Panc1 (cell line): ENCODE results near the gene RUNX3. TPM values are rescaled to one million over a fixed set of nuclear protein-coding genes. Genes with fewer than 3 reads are reported as not detected.

Experiments used
- ATAC-seq: fragments of 200-7000 bp; cut with Tn5 transposase; 2 replicates; pipeline ENCODE4 v1.9.1; 2020; ENCODE audit warnings: mild to moderate bottlenecking, moderate library complexity
- BruUV-seq: library from RNA; stranded (reverse); fragments of 400-500 nt; replicated peaks from 2 replicates; lab custom pipeline; 2021; lab: Mats Ljungman, UMichigan
- CTCF ChIA-PET: fragments of 300-600 bp; sonication (Branson Sonifier 250); formaldehyde crosslinking; loops from one replicate; lab custom pipeline; 2022; ENCODE audit warnings: antibody characterized with exemption; lab: Charles Lee
- POLR2A ChIA-PET: fragments of 300-600 bp; sonication (Branson Sonifier 250); formaldehyde crosslinking; loops from one replicate; lab custom pipeline; 2022; ENCODE audit warnings: antibody characterized with exemption; lab: Charles Lee
- DNase-seq: peaks from one replicate; pipeline ENCODE4 v3.0.0-alpha.2; 2010; ENCODE audit warnings: low read depth, low spot score
- H3K27ac ChIP-seq: 2 replicates; pipeline ENCODE4 v1.5.1; 2011; ENCODE audit warnings: mild to moderate bottlenecking, low read length, inconsistent platforms
- H3K27me3 ChIP-seq: fragments of 200-500 bp; sonication (Bioruptor generic); 2 replicates; pipeline ENCODE4 v1.6.0; 2014; ENCODE audit warnings: low read length, inconsistent platforms; ENCODE audit not compliant: control insufficient read depth, insufficient read depth
- H3K36me3 ChIP-seq: fragments of 200-500 bp; sonication (Bioruptor generic); 2 replicates; pipeline ENCODE4 v1.5.1; 2014; ENCODE audit warnings: inconsistent platforms, mild to moderate bottlenecking, low read length, moderate library complexity; ENCODE audit not compliant: control insufficient read depth, insufficient read depth
- H3K4me1 ChIP-seq: 2 replicates; pipeline ENCODE4 v1.5.1; 2011; ENCODE audit warnings: inconsistent platforms, mild to moderate bottlenecking, low read length, moderate library complexity; ENCODE audit not compliant: control insufficient read depth, insufficient read depth
- H3K4me3 ChIP-seq, 2 experiments: 2 replicates each; pipeline ENCODE4 v1.5.1; 2011 to 2012; ENCODE audit warnings: low read depth in 2 of 2, low read length in 2 of 2, mild to moderate bottlenecking in 2 of 2, inconsistent platforms in 1 of 2, moderate library complexity in 1 of 2
- H3K9me3 ChIP-seq: fragments of 200-500 bp; sonication (Bioruptor generic); 2 replicates; pipeline ENCODE4 v1.5.1; 2014; ENCODE audit warnings: low read depth, mild to moderate bottlenecking, inconsistent platforms, low read length, moderate library complexity; ENCODE audit not compliant: control insufficient read depth, insufficient read depth
- CTCF ChIP-seq: fragments of 450-650 bp; IDR thresholded peaks from 2 replicates; pipeline ENCODE4 v1.5.1; 2017; ENCODE audit warnings: mild to moderate bottlenecking
- POLR2AphosphoS5 ChIP-seq: IDR thresholded peaks from 2 replicates; pipeline ENCODE4 v1.6.1; 2012; ENCODE audit warnings: mild to moderate bottlenecking, low read depth, low read length, moderate library complexity
- SIN3A ChIP-seq: IDR thresholded peaks from 2 replicates; pipeline ENCODE4 v1.6.1; 2012; ENCODE audit warnings: low read depth, mild to moderate bottlenecking, low read length, moderate library complexity, borderline replicate concordance; ENCODE audit not compliant: insufficient read depth
- TCF7L2 ChIP-seq: IDR thresholded peaks from 2 replicates; pipeline ENCODE4 v1.6.1; 2011; ENCODE audit warnings: mild to moderate bottlenecking, low read depth, low read length, inconsistent platforms
- in situ Hi-C: cut with HindIII; loops from 2 replicates; pipeline ENCODE4 v1.10.0; 2016; ENCODE audit warnings: low sequenced_read_pairs, low pct_unique_long_range_greater_than_20kb
- intact Hi-C: fragments of 100-400 bp; cut with micrococcal nuclease; formaldehyde crosslinking; loops from one replicate; pipeline ENCODE4 v1.10.0; 2022; ENCODE audit not compliant: unreplicated experiment
- total RNA-seq: library from RNA; stranded (reverse); gene quantifications from one replicate; pipeline ENCODE4 v1.2.1, GENCODE V29; 2021; ENCODE audit not compliant: unreplicated experiment
- TF ChIP-seq, protein P1 (sequence below), 2 experiments: IDR thresholded peaks; 2 replicates each; pipeline ENCODE4 v1.6.1; 2011 to 2012; ENCODE audit warnings: low read depth in 2 of 2, control low read depth in 1 of 2, low read length in 1 of 2, mild to moderate bottlenecking in 1 of 2, moderate library complexity in 1 of 2; ENCODE audit not compliant: insufficient read depth in 1 of 2

RUNX3 gene
- total RNA-seq, 1 experiment from 2014 or later, result 0.10 TPM

GRCh38 chr1:24973315-24973714 is 43.2 kb upstream of the RUNX3 start:
- Histone ChIP-seq H3K9me3 (peaks cover 19% of the 10 kb centered on the region; the same call in 1 of the 2 replicates), H3K36me3 (no peaks in the 10 kb centered on the region), H3K27ac (no peak overlapping the region), H3K4me3 (no peak overlapping the region), H3K27me3 (0 out of 2 replicates have a peak, but pooled peaks cover 4% of the 10 kb centered on the region), H3K4me1 (no peaks in the 10 kb centered on the region)
- CTCF ChIA-PET, result interaction anchor here (0.6 to 0.7 kb wide), 3 partner anchors 37 to 290 kb away, joined by 3 to 6 read pairs (median 4); no protein-coding TSS in a partner anchor
- TF ChIP-seq, protein P1, sequence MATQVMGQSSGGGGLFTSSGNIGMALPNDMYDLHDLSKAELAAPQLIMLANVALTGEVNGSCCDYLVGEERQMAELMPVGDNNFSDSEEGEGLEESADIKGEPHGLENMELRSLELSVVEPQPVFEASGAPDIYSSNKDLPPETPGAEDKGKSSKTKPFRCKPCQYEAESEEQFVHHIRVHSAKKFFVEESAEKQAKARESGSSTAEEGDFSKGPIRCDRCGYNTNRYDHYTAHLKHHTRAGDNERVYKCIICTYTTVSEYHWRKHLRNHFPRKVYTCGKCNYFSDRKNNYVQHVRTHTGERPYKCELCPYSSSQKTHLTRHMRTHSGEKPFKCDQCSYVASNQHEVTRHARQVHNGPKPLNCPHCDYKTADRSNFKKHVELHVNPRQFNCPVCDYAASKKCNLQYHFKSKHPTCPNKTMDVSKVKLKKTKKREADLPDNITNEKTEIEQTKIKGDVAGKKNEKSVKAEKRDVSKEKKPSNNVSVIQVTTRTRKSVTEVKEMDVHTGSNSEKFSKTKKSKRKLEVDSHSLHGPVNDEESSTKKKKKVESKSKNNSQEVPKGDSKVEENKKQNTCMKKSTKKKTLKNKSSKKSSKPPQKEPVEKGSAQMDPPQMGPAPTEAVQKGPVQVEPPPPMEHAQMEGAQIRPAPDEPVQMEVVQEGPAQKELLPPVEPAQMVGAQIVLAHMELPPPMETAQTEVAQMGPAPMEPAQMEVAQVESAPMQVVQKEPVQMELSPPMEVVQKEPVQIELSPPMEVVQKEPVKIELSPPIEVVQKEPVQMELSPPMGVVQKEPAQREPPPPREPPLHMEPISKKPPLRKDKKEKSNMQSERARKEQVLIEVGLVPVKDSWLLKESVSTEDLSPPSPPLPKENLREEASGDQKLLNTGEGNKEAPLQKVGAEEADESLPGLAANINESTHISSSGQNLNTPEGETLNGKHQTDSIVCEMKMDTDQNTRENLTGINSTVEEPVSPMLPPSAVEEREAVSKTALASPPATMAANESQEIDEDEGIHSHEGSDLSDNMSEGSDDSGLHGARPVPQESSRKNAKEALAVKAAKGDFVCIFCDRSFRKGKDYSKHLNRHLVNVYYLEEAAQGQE (IDR thresholded peaks at IDR 0.05; ENCODE audit: insufficient read depth in 1 of 2, low read depth in 2 of 2, low read length in 1 of 2), result no peak
- TF ChIP-seq SIN3A, result no peak
- TF ChIP-seq TCF7L2, result no peak
- TF ChIP-seq CTCF, result no peak
- no peak for TF ChIP-seq POLR2AphosphoS5
- intact Hi-C loops, result no loop called here
- no TSS peak for BruUV-seq
- no peak for ATAC-seq
- in situ Hi-C loops, result no loop called here
- POLR2A ChIA-PET, result no interaction called here
- no peak for DNase-seq

GRCh38 chr1:24972915-24973242 is 42.8 kb upstream of the RUNX3 start:
- DNase-seq (no peak), ATAC-seq (no peak)
- Histone ChIP-seq H3K4me3 (no peak overlapping the region), H3K4me1 (no peaks in the 10 kb centered on the region), H3K27ac (no peak overlapping the region), H3K9me3 (peaks cover 19% of the 10 kb centered on the region; the same call in 1 of the 2 replicates), H3K27me3 (0 out of 2 replicates have a peak, but pooled peaks cover 4% of the 10 kb centered on the region), H3K36me3 (no peaks in the 10 kb centered on the region)
- POLR2A ChIA-PET, result no interaction called here
- CTCF ChIA-PET, result no interaction called here
- TF ChIP-seq SIN3A (no peak), POLR2AphosphoS5 (no peak), CTCF (no peak), TCF7L2 (no peak)
- TF ChIP-seq, protein P1 (IDR thresholded peaks at IDR 0.05; ENCODE audit: insufficient read depth in 1 of 2, low read depth in 2 of 2, low read length in 1 of 2), result no peak
- intact Hi-C loops (no loop called here), in situ Hi-C loops (no loop called here)
- BruUV-seq, result no TSS peak
